ENCODE data around the gene KCTD7. TPM values are rescaled to one million over a fixed set of nuclear protein-coding genes. Genes with fewer than 3 reads are reported as not detected.

Gene KCTD7
- total and polyA plus RNA-seq, 2 of the 13 experiments (the other 11 are each of a cell fraction or from before 2014, with no cell fraction given) = 7.3 to 13.5 TPM

DNA sequence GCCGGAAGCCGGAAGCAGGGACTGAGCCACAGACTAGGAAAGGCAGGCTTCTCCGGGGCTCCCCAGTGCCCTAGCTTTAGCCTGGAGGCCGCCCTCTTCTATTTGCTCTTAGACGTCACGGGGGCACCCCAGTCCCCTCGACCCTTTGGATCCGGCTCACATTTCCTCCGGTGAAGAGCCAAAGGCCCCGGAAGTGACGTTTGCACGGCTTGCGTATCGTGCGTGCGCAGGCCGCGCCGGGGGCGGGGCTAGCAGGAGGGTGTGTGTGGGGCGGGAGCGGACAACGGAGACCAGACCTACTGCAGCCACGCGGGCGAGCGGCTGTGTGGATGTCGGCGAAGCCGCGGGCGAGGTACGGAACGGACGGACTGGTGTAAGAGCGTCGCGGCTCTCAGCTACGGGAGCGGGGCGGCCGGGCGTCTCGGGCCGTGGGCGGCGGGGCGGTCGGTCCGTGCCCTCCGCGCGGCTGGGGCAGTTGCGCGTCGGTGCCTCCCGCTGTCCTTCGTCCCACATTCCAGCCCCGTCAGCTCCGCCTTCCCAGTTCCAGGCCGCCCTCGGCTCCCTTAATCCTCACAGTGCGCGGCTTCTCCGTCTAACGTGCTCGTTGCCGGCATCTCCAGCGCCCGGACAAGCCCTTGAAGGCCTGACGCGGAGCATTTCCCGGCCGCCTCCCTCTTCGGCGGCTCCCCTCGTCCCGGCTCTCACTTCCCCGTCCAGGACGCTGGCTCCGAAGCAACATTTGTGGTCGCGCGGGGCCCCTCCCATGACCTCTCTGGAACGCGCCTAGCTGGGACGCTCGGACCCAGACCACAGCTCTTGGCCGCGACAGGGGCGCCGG is 25.8 kb downstream of the KCTD7 start (continued):
- TF ChIP-seq, protein P1, sequence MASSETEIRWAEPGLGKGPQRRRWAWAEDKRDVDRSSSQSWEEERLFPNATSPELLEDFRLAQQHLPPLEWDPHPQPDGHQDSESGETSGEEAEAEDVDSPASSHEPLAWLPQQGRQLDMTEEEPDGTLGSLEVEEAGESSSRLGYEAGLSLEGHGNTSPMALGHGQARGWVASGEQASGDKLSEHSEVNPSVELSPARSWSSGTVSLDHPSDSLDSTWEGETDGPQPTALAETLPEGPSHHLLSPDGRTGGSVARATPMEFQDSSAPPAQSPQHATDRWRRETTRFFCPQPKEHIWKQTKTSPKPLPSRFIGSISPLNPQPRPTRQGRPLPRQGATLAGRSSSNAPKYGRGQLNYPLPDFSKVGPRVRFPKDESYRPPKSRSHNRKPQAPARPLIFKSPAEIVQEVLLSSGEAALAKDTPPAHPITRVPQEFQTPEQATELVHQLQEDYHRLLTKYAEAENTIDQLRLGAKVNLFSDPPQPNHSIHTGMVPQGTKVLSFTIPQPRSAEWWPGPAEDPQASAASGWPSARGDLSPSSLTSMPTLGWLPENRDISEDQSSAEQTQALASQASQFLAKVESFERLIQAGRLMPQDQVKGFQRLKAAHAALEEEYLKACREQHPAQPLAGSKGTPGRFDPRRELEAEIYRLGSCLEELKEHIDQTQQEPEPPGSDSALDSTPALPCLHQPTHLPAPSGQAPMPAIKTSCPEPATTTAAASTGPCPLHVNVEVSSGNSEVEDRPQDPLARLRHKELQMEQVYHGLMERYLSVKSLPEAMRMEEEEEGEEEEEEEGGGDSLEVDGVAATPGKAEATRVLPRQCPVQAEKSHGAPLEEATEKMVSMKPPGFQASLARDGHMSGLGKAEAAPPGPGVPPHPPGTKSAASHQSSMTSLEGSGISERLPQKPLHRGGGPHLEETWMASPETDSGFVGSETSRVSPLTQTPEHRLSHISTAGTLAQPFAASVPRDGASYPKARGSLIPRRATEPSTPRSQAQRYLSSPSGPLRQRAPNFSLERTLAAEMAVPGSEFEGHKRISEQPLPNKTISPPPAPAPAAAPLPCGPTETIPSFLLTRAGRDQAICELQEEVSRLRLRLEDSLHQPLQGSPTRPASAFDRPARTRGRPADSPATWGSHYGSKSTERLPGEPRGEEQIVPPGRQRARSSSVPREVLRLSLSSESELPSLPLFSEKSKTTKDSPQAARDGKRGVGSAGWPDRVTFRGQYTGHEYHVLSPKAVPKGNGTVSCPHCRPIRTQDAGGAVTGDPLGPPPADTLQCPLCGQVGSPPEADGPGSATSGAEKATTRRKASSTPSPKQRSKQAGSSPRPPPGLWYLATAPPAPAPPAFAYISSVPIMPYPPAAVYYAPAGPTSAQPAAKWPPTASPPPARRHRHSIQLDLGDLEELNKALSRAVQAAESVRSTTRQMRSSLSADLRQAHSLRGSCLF (CRISPR knock-in tag; IDR thresholded peaks at IDR 0.05; ENCODE audit: borderline replicate concordance) = no peak; the same call in 1 of the 2 replicates
- TF ChIP-seq, protein P2, sequence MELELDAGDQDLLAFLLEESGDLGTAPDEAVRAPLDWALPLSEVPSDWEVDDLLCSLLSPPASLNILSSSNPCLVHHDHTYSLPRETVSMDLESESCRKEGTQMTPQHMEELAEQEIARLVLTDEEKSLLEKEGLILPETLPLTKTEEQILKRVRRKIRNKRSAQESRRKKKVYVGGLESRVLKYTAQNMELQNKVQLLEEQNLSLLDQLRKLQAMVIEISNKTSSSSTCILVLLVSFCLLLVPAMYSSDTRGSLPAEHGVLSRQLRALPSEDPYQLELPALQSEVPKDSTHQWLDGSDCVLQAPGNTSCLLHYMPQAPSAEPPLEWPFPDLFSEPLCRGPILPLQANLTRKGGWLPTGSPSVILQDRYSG (CRISPR knock-in tag; IDR thresholded peaks at IDR 0.05) = 0 out of 2 replicates have a peak, but pooled peaks have one; percentile 0
- TF ChIP-seq STAT5B (CRISPR knock-in tag; IDR thresholded peaks at IDR 0.05) (no peak), CENPX (CRISPR knock-in tag; IDR thresholded peaks at IDR 0.05) (no peak), DPF2 (CRISPR knock-in tag; IDR thresholded peaks at IDR 0.05; ENCODE audit: borderline replicate concordance, low read depth) (peak; percentile 49; the same call in 1 of the 2 replicates), MTF2 (CRISPR knock-in tag; IDR thresholded peaks at IDR 0.05; ENCODE audit: borderline replicate concordance) (peak; percentile 65; the same call in 1 of the 2 replicates), NR1H2 (CRISPR knock-in tag; IDR thresholded peaks at IDR 0.05; ENCODE audit: borderline replicate concordance, low read depth) (peak; percentile 88; the same call in 1 of the 2 replicates), SKI (IDR thresholded peaks at IDR 0.05; ENCODE audit: partially characterized antibody) (peak; percentile 29), ZNF468 (CRISPR knock-in tag; IDR thresholded peaks at IDR 0.05) (no peak), ZNF343 (CRISPR knock-in tag; IDR thresholded peaks at IDR 0.05) (peak; percentile 93)
- TF ChIP-seq, protein P3, sequence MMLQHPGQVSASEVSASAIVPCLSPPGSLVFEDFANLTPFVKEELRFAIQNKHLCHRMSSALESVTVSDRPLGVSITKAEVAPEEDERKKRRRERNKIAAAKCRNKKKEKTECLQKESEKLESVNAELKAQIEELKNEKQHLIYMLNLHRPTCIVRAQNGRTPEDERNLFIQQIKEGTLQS (CRISPR knock-in tag; IDR thresholded peaks at IDR 0.05) = peak; percentile 22; the same call in 1 of the 2 replicates
- TF ChIP-seq, protein P4, sequence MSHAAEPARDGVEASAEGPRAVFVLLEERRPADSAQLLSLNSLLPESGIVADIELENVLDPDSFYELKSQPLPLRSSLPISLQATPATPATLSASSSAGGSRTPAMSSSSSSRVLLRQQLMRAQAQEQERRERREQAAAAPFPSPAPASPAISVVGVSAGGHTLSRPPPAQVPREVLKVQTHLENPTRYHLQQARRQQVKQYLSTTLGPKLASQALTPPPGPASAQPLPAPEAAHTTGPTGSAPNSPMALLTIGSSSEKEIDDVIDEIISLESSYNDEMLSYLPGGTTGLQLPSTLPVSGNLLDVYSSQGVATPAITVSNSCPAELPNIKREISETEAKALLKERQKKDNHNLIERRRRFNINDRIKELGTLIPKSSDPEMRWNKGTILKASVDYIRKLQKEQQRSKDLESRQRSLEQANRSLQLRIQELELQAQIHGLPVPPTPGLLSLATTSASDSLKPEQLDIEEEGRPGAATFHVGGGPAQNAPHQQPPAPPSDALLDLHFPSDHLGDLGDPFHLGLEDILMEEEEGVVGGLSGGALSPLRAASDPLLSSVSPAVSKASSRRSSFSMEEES (CRISPR knock-in tag; IDR thresholded peaks at IDR 0.05) = peak; percentile 82
- TF ChIP-seq, protein P5, sequence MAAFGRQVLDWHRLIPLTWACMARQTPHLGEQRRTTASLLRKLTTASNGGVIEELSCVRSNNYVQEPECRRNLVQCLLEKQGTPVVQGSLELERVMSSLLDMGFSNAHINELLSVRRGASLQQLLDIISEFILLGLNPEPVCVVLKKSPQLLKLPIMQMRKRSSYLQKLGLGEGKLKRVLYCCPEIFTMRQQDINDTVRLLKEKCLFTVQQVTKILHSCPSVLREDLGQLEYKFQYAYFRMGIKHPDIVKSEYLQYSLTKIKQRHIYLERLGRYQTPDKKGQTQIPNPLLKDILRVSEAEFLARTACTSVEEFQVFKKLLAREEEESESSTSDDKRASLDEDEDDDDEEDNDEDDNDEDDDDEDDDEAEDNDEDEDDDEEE (CRISPR knock-in tag; IDR thresholded peaks at IDR 0.05) = peak; percentile 86; the same call in 1 of the 2 replicates

Data from HepG2 (cell line).